Measurements from ENCODE around the gene SCART1. TPM values are rescaled to one million over a fixed set of nuclear protein-coding genes. Genes with fewer than 3 reads are reported as not detected.
"Not testable (repeated sequence)": the region's sequence is repeated elsewhere in the genome, so short reads cannot be mapped to it uniquely, and the experiment has no call there.

SCART1 gene
- total and polyA plus RNA-seq, 4 donors = 0.33 to 4.8 (median 2.0) TPM

DNA sequence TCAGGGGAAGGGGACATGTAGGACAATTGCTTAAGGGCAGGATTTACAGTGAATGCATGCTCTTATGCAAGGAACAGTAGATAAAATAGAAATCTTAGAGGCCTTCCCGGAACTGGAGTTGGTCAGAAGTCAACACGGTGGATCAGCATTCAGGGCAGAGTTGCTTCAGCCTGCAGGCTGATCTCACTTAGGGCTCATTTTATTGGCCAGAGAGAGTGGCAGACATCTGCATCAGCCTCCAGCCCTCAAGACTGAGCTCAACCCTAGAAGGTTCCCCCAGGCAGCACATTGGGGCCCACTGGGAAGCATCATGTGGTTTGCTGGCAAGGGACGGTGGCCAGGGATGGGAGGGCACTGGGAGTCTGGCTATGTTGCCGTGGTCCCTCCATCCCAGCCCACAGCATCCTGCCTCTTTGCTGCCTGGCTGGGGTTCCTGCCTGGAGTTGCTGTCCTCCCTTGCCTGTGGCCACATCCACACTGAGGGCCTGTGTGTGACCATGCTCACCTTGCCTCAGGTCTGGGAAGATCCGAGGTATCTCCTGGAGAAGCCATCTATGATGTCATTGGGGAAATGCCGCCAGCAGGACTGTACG is 13.0 kb downstream of the SCART1 start:
- Histone ChIP-seq H3K4me1 (ENCODE audit: control insufficient read depth in 5 of 5, insufficient read depth in 5 of 5, low read length in 5 of 5) (no peaks in the 10 kb centered on the region), H3K36me3 (ENCODE audit: control insufficient read depth in 4 of 4, insufficient read depth in 4 of 4, low read length in 4 of 4) (no peaks in the 10 kb centered on the region), H3K4me3 (no peak overlapping the region), H3K9me3 (ENCODE audit: control insufficient read depth in 4 of 4, insufficient read depth in 3 of 4, low read length in 3 of 4) (peaks cover 0 to 9% (median 2%) of the 10 kb centered on the region in 4 donors), H3K9ac (ENCODE audit: insufficient read depth in 1 of 2, low read length in 2 of 2) (no peak overlapping the region), H3K27ac (ENCODE audit: low read depth in 1 of 2, low read length in 1 of 2) (no peak overlapping the region), H3K27me3 (ENCODE audit: control insufficient read depth in 3 of 3, insufficient read depth in 3 of 3, low read length in 2 of 3) (peaks cover 0 to 16% (median 0%) of the 10 kb centered on the region in 3 donors)
- TF ChIP-seq, protein P1, sequence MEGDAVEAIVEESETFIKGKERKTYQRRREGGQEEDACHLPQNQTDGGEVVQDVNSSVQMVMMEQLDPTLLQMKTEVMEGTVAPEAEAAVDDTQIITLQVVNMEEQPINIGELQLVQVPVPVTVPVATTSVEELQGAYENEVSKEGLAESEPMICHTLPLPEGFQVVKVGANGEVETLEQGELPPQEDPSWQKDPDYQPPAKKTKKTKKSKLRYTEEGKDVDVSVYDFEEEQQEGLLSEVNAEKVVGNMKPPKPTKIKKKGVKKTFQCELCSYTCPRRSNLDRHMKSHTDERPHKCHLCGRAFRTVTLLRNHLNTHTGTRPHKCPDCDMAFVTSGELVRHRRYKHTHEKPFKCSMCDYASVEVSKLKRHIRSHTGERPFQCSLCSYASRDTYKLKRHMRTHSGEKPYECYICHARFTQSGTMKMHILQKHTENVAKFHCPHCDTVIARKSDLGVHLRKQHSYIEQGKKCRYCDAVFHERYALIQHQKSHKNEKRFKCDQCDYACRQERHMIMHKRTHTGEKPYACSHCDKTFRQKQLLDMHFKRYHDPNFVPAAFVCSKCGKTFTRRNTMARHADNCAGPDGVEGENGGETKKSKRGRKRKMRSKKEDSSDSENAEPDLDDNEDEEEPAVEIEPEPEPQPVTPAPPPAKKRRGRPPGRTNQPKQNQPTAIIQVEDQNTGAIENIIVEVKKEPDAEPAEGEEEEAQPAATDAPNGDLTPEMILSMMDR (IDR thresholded peaks at IDR 0.05; ENCODE audit: control extremely low read depth, extremely low read depth) = no peak
- DNase-seq (no peak), ATAC-seq (ENCODE audit: insufficient read depth, low FRiP score) (no peak)
- 92 to 95% methylated on average over 7 of the region's 7 CpGs for WGBS, 2 donors

DNA sequence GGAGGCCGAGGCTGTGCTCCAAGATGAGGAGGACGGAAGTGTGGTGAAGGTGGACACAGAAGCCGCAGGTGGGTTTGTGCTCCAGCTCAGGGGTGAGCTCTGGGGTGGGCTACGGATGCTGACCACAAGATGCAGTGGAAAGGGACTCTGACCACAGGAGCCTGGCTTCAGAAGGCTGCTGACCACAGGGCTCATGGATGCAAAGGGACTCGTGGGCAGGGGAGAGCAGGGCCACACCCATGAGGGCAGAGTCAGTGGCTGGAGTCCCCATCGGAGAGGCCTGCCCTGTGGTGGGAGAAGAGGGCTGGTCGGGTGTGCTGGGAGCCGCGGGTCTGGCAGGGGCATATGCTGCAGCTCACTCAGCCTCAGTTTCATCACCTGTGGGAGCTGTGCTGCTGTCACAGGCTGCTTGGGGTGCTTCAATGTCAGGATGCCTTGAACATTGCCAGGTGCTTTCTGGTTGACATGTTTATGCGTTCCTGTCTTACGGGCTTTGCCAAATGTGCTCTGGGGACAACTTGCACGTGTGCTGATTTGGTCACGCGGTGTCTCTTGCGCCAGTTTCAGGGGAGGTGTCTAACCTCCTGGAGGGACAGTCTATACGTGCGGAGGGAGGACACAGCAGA is 13.7 kb downstream of the SCART1 start:
- TF ChIP-seq, protein P1 (IDR thresholded peaks at IDR 0.05; ENCODE audit: control extremely low read depth, extremely low read depth) = no peak
- DNase-seq (no peak), ATAC-seq (ENCODE audit: insufficient read depth, low FRiP score) (no peak)
- peaks cover 0 to 9% (median 2%) of the 10 kb centered on the region in 4 donors for H3K9me3 ChIP-seq (ENCODE audit: control insufficient read depth in 4 of 4, insufficient read depth in 3 of 4, low read length in 3 of 4)
- H3K4me3 ChIP-seq = no peak overlapping the region
- no peak overlapping the region for H3K9ac ChIP-seq (ENCODE audit: insufficient read depth in 1 of 2, low read length in 2 of 2)
- H3K36me3 ChIP-seq (ENCODE audit: control insufficient read depth in 4 of 4, insufficient read depth in 4 of 4, low read length in 4 of 4) = no peaks in the 10 kb centered on the region
- no peaks in the 10 kb centered on the region for H3K4me1 ChIP-seq (ENCODE audit: control insufficient read depth in 5 of 5, insufficient read depth in 5 of 5, low read length in 5 of 5)
- peaks cover 0 to 16% (median 0%) of the 10 kb centered on the region in 3 donors for H3K27me3 ChIP-seq (ENCODE audit: control insufficient read depth in 3 of 3, insufficient read depth in 3 of 3, low read length in 2 of 3)
- WGBS, 2 donors = 92 to 95% methylated on average over 17 of the region's 17 CpGs
- no peak overlapping the region for H3K27ac ChIP-seq (ENCODE audit: low read depth in 1 of 2, low read length in 1 of 2)

DNA sequence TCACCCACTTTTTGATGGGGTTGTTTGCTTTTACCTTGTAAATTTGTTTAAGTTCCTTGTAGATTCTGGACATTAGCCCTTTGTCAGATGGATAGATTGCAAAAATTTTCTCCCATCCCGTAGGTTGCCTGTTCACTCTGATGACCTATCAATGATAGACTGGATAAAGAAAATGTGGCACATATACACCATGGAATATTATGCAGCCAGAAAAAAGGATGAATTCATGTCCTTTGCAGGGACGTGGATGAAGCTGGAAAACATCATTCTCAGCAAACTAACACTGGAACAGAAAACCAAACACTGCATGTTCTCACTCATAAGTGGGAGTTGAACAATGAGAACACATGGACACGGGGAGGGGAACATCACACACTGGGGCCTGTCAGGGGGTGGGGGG is 15.5 kb downstream of the SCART1 start:
- H3K9ac ChIP-seq (ENCODE audit: insufficient read depth in 1 of 2, low read length in 2 of 2); H3K36me3 ChIP-seq (ENCODE audit: control insufficient read depth in 4 of 4, insufficient read depth in 4 of 4, low read length in 4 of 4): not testable (repeated sequence)
- 86 to 91% methylated on average over 3 of the region's 3 CpGs for WGBS, 2 donors

DNA sequence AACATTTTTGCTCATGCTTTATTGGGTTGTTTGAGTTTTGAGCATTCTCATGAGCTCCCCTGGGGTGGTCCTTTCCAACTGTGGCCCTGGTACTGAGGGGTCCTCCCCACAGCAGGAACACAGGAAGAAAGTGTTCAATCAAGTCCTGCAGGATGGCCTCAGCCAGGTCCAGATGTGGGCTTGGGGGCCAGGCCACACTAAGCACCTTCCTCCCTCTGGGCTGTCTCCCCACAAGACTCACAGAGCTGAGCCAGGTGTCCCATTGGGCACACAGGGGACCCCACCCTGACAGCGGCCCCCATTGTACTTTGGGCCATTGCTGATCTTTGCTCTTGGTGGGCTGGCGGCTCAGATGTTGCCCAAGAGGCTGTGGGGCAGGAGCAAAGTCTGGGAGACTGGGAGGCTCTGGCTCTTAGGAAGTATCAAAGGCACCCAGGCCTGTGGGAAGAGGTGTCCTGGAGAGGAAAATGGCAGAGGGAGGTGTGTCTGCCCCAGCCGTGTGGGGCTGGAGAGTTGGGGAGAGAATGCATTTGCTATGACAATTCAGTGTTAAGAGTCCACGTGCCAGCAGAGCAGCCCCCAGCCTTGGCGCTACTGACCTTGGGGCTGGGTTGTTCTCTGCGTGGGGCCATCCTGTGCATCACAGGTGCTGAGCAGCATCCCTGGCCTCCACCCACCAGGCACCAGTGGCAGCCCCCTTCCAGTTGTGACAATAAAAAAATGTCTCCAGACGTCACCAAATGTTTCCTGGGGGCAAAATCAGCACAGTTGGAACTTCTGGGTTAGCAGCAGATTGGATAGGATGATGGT is 17.8 kb downstream of the SCART1 start:
- no peaks in the 10 kb centered on the region for H3K36me3 ChIP-seq (ENCODE audit: control insufficient read depth in 4 of 4, insufficient read depth in 4 of 4, low read length in 4 of 4)
- TF ChIP-seq, protein P1 (IDR thresholded peaks at IDR 0.05; ENCODE audit: control extremely low read depth, extremely low read depth) = no peak
- H3K4me1 ChIP-seq (ENCODE audit: control insufficient read depth in 5 of 5, insufficient read depth in 5 of 5, low read length in 5 of 5) = no peaks in the 10 kb centered on the region
- no peak overlapping the region for H3K27ac ChIP-seq (ENCODE audit: low read depth in 1 of 2, low read length in 1 of 2)
- DNase-seq (no peak), ATAC-seq (ENCODE audit: insufficient read depth, low FRiP score) (no peak)
- no peak overlapping the region for H3K4me3 ChIP-seq
- WGBS, 2 donors = 80% methylated on average over 7 of the region's 7 CpGs
- H3K9me3 ChIP-seq (ENCODE audit: control insufficient read depth in 4 of 4, insufficient read depth in 3 of 4, low read length in 3 of 4) = peaks cover 0 to 7% (median 3%) of the 10 kb centered on the region in 4 donors
- no peak overlapping the region for H3K9ac ChIP-seq (ENCODE audit: insufficient read depth in 1 of 2, low read length in 2 of 2)
- H3K27me3 ChIP-seq (ENCODE audit: control insufficient read depth in 3 of 3, insufficient read depth in 3 of 3, low read length in 2 of 3) = no peaks in the 10 kb centered on the region

More for the DNA sequence above, 15.5 kb downstream of the SCART1 start:
- not testable (repeated sequence) for H3K4me3 ChIP-seq; H3K27ac ChIP-seq (ENCODE audit: low read depth in 1 of 2, low read length in 1 of 2); DNase-seq; ATAC-seq (ENCODE audit: insufficient read depth, low FRiP score); H3K9me3 ChIP-seq (ENCODE audit: control insufficient read depth in 4 of 4, insufficient read depth in 3 of 4, low read length in 3 of 4); H3K27me3 ChIP-seq (ENCODE audit: control insufficient read depth in 3 of 3, insufficient read depth in 3 of 3, low read length in 2 of 3); H3K4me1 ChIP-seq (ENCODE audit: control insufficient read depth in 5 of 5, insufficient read depth in 5 of 5, low read length in 5 of 5)
